GM18870 (cell line): ENCODE results near the gene NACC2.
"Not testable (repeated sequence)": the region's sequence is repeated elsewhere in the genome, so short reads cannot be mapped to it uniquely, and the experiment has no call there.

Experiments
- ATAC-seq: cut with Tn5 transposase; IDR thresholded peaks from one replicate; pipeline ENCODE4 v1.9.1; 2021; ENCODE audit warnings: moderate library complexity; ENCODE audit not compliant: unreplicated experiment

Gene NACC2

DNA sequence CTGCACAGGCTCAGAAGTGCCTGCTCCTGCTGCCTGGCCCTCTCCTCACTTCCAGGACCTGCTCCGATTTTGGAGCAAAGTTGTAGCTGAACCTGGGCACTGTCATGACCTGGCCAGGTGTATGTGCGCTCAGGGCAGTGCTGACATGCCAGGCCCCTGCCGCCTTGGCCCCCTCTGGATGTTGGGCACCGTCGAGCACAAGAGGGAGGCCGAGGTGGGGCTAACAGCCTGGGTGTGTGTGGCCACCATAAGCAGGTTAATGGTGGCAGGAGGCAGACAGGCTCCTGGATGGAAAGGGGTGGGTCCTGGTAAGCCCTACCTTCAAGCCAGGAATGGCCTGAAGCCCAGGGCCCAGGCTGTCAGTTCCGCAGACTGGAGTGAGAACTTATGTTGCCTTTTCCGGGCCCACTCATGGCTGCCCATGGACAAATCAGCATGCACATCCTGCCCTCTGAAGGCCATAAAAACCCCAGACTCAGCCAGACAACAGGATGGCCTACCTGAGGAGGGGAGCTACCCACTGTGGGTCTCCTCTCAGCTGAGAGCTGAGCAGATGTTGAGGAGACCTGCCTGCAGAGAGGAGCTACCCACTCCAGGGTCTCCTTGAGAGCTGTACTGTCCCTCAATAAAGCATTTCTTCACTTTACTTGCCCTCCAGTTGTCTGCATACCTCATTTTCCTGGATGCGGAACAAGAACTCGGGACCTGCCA, 66.2 kb downstream of the NACC2 start:
- no peak for ATAC-seq

- not testable (repeated sequence) for ATAC-seq
These were observed 68.2 kb downstream of the NACC2 start for GRCh38 chr9:136026943-136027289.

DNA sequence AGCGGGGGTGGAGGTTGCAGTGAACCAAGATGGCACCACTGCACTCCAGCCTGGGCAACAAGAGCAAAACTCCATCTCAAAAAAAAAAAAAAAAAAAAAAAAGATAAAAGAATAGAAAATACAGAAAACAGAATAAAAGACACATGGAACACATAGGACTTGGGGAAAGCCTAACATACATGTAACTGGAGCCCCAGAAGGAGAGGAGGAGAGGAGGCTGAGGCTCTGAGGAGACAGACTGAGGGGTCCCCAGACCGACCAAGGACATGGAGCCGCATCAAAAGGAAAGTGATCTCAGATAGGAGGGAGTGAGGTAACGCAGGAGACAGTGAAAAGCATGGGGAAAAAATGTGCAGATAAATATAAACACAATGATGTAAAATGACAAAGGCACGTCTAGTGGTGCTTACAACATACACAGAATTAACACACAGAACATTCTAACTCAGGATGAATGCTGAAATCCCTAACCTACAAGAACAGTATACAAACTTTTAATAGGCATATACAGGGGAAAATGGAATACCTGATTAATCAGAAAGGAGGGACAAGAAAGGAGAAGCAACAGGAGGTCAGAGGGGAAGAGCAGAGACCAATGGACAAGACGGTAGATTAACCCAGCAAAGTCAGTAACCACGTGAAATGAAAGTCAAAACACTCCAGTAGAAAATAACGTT, 68.7 kb downstream of the NACC2 start:
- ATAC-seq, result no peak

DNA sequence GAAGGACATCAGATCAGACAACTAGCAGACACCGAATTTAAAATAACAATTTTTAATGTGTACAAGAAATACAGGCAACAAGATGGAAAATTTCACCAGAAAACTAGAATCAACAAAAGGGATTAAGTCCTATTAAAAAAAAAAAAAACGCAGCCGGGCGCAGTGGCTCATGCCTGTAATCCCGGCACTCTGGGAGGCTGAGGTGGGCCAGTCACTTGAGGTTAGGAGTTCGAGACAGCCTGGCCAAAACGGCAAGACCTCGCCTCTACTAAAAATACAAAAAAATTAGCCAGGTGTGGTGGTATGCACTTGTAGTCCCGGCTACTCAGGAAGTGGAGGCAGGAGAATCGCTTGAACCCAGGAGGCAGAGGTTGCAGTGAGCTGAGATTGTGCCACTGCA, 69.6 kb downstream of the NACC2 start:
- no peak for ATAC-seq

DNA sequence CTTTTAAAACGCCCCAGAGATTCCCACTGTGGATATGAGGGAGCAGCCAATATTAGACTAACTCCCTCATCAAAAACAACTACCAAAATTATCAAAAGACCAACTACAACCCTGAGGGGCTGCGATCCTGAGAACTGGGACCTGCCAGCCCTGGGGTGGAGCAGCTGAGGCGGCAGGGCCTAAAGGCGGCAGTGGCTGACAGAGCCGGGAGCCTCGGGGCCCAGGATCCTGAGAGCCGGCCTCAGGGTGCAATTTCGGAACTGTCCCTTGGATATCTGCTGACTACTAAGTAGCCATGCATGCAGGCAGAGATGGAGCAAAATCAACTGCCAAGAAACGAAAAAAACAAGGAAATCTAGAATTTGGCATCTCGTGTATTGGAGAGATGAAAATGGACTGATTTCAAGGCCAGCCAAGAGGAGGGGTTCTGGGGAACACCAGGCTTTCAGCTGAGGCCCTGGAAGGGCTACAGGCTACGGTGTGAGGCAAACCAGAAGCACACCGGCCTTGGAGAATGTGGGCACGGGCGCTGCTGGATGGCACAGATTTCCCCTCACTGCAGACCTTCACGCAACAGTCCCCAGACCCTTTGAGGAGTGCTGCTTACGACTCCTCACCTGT, 70.3 kb downstream of the NACC2 start:
- no peak for ATAC-seq

DNA sequence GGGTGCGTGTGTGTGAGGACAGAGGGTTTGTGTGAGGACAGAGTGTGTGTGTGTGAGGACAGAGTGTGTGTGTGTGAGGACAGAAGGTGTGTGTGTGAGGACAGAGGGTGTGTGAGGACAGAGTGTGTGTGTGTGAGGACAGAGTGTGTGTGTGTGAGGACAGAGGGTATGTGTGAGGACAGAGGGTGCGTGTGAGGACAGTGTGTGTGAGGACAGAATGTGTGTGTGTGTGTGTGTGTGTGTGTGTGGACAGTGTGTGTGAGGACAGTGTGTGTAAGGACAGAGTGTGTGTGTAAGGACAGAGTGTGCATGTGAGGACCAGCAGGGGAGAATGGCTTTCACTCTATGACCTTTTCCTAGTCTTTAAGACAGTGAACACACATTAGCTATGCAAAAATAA, 70.8 kb downstream of the NACC2 start:
- ATAC-seq, result no peak

GRCh38 chr9:136023410-136024225, 71.5 kb downstream of the NACC2 start:
- ATAC-seq, result no peak

- ATAC-seq, result no peak
These were observed 72.2 kb downstream of the NACC2 start for GRCh38 chr9:136022731-136023409.

GRCh38 chr9:136021872-136022681, 73.0 kb downstream of the NACC2 start:
- ATAC-seq, result no peak

GRCh38 chr9:136021171-136021871, 73.8 kb downstream of the NACC2 start:
- no peak for ATAC-seq

- ATAC-seq, result no peak
These were observed 74.4 kb downstream of the NACC2 start for GRCh38 chr9:136020671-136021070.

DNA sequence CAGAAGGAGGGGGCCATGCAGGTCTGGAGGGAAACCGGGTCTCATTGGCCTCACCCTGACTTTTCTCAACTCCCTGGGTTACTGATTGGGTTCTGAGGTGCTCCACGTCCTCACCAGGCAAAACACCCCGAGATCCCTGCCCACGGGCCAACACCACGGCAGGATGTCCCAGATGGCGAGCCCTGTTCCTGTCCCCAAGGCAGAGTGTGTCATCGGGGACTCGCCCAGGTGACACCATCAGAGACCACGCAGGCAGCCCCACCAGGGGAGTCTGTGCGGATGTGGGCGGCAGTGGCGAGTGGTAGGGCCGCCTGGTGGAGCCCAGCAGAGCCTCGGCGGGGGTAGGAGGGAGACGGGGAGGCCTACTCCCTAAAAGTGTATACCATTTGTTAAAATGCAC, 74.9 kb downstream of the NACC2 start:
- no peak for ATAC-seq

GRCh38 chr9:136019681-136020060, 75.4 kb downstream of the NACC2 start:
- no peak for ATAC-seq

DNA sequence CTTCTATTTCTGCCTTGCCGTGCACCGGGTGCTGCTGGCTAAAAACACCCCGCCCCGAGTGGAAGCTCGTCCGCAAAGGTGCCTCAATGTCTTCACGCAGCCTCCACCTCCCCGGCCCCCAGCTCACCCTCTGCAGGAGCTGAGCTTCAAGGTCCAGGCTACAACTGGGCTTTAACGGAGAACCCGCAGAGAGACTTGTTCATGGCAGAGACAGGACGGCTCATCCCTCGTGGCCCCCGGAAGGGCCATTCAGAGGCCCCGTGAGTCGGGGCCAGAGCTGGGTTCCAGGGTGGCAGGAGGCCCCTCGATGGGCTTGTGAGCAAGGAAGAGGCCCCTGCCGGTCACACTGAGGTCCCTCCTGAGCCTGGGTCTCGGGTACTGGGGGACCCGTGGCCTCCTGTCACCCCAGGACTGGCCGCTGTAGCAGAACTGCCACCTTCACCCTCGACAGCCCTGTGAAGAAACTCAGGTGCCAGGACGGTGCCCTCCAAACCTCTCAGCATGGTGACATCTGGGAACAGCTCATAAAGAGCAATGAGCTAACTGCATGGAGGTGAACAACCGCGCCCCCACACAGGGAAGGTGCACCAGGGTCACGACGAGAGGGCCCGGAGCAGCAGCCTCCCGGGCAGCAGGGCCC, 75.9 kb downstream of the NACC2 start:
- no peak for ATAC-seq

GRCh38 chr9:136018257-136019031, 76.6 kb downstream of the NACC2 start:
- ATAC-seq, result no peak

DNA sequence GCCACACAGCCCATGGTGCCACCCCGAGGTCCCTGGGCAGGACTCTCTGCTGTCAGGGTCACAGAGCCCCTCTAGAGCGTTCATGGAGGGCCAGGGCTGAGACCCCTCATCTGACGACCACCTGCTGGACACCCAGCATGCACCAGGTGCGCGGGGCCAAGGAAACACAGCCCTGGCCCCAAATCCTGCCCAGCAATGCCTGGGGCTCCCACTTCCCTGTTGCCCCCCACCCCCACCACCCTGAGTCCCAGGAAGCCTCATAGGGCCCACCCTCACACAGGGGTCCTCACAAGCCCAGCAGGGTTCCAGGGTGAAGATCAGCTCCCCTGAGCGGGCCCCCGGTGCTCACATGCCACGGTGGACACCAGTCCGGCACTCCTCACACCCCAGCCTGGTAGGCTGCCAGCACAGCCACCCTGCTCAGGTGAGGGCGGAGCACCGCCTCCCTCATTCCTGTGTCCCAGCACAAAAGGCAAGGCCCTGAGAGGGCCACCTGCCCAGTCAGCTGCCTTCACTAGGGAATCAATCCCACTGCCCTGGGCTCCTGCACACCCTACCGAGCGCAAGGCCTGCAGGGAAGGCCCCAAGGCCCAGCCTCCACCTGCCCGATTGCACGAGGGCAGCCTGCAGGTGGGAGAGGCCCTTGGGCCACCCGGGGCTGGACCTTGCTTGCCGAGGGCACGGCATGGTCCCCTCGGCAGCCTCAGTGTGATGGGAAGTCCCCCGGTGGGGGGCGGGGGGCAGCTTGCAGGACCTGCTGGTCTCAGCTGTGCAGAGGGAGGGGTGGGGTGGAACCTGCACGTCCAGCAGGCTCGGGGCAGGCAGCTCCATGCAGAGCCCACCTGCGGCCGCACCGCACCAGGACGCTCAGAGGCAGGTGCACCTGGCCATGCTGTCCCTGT, 77.5 kb downstream of the NACC2 start:
- ATAC-seq, result no peak

GRCh38 chr9:136016572-136017288, 78.4 kb downstream of the NACC2 start:
- no peak for ATAC-seq
